Dendritic cell treated with granulocyte-macrophage colony-stimulating factor and Interleukin-4, amounts not matched to agents 40 ng/mL and 50 ng/mL, for 4 days (primary cell): ENCODE results near the gene PRKG1.

Experiments used
- H3K27ac Mint-ChIP-seq: one replicate; pipeline ENCODE4 v1.8.0; 2022; ENCODE audit warnings: mild to moderate bottlenecking, mixed read lengths
- H3K27me3 Mint-ChIP-seq: one replicate; pipeline ENCODE4 v1.8.0; 2022; ENCODE audit warnings: mild to moderate bottlenecking, mixed read lengths
- H3K36me3 Mint-ChIP-seq: one replicate; pipeline ENCODE4 v1.8.0; 2022; ENCODE audit warnings: low read depth, mixed read lengths
- H3K4me1 Mint-ChIP-seq: one replicate; pipeline ENCODE4 v1.8.0; 2022; ENCODE audit warnings: low read depth, mixed read lengths
- H3K4me3 Mint-ChIP-seq: one replicate; pipeline ENCODE4 v1.8.0; 2022; ENCODE audit warnings: mild to moderate bottlenecking, moderate library complexity, mixed read lengths
- H3K9me3 Mint-ChIP-seq: one replicate; pipeline ENCODE4 v1.8.0; 2022; ENCODE audit warnings: mixed read lengths
- intact Hi-C: fragments of 100-400 bp; cut with micrococcal nuclease; formaldehyde crosslinking; loops from one replicate; pipeline ENCODE4 v1.15.0; 2022

PRKG1 gene

DNA sequence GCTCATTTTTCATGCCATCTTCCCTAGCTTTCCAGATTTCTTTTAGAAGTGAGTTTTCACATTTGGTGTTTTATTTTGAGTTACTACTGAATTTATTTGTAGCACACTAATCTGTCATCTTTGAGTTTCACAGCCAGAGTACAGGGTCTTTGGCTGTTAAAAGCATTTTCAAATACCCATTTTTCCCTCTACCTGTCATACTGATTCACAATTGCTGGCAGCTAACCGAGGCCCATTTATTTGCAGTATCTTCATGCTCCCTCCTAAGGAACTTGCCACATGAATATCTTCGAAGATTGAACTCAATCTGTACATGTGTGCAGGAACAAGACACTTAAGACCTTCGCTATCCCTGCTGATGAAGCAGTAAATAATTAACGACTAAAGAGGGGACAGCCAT lies 1194.9 kb downstream of the PRKG1 start:
- no peaks in the 10 kb centered on the region for H3K4me1 Mint-ChIP-seq
- H3K27ac Mint-ChIP-seq, result no peak overlapping the region
- H3K9me3 Mint-ChIP-seq, result no peaks in the 10 kb centered on the region
- no peaks in the 10 kb centered on the region for H3K36me3 Mint-ChIP-seq
- H3K4me3 Mint-ChIP-seq, result no peak overlapping the region
- no peaks in the 10 kb centered on the region for H3K27me3 Mint-ChIP-seq
- intact Hi-C loops, result no loop called here

DNA sequence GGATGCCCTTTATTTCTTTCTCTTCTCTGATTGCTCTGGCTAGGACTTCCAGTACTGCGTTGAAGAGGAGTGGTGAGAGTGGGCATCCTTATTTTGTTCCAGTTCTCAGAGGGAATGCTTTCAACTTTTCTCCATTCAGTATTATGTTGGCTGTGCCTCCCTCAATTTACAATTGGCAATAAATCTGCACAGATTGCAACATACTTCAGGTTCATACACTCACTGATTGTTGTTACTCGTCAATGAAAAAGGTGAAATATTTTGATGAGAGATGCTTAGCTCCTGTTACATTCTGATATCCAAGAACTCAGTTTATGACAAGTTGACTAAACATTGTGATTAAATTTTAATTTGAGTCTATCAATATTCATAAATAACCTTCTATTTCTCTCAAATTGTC lies 1201.9 kb downstream of the PRKG1 start:
- no peak overlapping the region for H3K4me3 Mint-ChIP-seq
- H3K27ac Mint-ChIP-seq, result no peak overlapping the region
- no peaks in the 10 kb centered on the region for H3K36me3 Mint-ChIP-seq
- no peaks in the 10 kb centered on the region for H3K4me1 Mint-ChIP-seq
- intact Hi-C loops, result no loop called here
- H3K9me3 Mint-ChIP-seq, result peaks cover 5% of the 10 kb centered on the region
- no peaks in the 10 kb centered on the region for H3K27me3 Mint-ChIP-seq

DNA sequence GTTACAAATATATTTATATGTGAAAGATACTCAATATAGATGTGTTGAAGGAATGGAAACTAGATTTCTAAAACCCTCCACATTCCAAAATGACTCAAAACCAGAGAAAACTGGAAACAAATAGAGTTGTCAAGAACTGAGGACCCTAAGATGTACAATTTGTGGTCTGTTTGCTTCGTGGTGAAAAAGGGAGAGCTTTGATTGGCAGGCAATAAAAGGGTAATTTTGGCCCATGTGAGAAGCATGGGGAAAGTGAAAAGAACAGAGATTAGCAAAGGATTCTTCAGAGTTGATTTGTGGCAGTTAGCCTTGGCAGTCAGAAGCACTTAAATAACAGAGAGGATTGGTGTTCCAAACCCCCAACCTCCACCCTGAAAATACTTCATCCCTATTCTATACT lies 1202.7 kb downstream of the PRKG1 start:
- no peak overlapping the region for H3K27ac Mint-ChIP-seq
- peaks cover 5% of the 10 kb centered on the region for H3K9me3 Mint-ChIP-seq
- no peaks in the 10 kb centered on the region for H3K4me1 Mint-ChIP-seq
- intact Hi-C loops, result no loop called here
- no peak overlapping the region for H3K4me3 Mint-ChIP-seq
- H3K27me3 Mint-ChIP-seq, result no peaks in the 10 kb centered on the region
- H3K36me3 Mint-ChIP-seq, result no peaks in the 10 kb centered on the region

DNA sequence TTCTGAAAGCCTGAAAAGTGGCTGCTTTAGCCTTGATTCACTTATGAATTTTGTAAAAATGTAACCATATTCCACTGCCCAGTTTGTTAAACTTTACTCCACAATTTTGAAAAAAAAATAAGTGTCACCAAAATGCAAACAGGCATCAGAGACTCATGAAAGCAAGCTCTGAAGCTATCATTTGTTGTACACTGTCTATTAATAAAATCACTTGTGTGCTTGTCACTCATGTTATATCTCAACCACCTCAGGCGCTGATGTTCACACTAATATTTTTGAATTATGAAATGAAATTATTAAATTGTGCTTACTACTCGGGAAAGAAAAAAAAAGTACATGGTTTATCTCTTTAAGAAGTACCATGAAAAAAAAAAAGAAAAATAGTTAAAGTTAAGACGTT lies 1205.3 kb downstream of the PRKG1 start:
- H3K4me1 Mint-ChIP-seq, result no peaks in the 10 kb centered on the region
- H3K27ac Mint-ChIP-seq, result no peak overlapping the region
- peaks cover 5% of the 10 kb centered on the region for H3K9me3 Mint-ChIP-seq
- intact Hi-C loops, result no loop called here
- H3K4me3 Mint-ChIP-seq, result no peak overlapping the region
- no peaks in the 10 kb centered on the region for H3K36me3 Mint-ChIP-seq
- no peaks in the 10 kb centered on the region for H3K27me3 Mint-ChIP-seq

DNA sequence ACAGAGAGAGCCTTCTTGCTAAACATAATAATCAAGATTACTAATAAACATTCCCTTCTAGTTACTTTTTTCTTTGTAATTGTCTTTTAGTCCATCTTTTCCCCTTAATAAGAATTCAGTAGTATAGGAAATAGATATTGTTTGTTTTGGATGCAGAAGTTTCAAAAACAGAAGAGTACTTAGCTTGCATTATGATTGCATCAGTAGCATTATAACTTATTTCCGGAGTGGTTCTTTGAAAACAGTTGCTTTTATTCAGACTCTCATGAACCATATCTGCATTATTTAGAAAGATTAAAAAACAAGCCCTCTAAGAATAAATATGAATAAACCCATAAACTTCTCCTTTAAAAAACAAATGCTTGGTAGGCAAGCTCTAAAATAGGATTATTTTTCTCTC lies 1205.8 kb downstream of the PRKG1 start:
- H3K4me3 Mint-ChIP-seq, result no peak overlapping the region
- no peak overlapping the region for H3K27ac Mint-ChIP-seq
- peaks cover 5% of the 10 kb centered on the region for H3K9me3 Mint-ChIP-seq
- no peaks in the 10 kb centered on the region for H3K27me3 Mint-ChIP-seq
- H3K4me1 Mint-ChIP-seq, result no peaks in the 10 kb centered on the region
- no peaks in the 10 kb centered on the region for H3K36me3 Mint-ChIP-seq
- intact Hi-C loops, result no loop called here

DNA sequence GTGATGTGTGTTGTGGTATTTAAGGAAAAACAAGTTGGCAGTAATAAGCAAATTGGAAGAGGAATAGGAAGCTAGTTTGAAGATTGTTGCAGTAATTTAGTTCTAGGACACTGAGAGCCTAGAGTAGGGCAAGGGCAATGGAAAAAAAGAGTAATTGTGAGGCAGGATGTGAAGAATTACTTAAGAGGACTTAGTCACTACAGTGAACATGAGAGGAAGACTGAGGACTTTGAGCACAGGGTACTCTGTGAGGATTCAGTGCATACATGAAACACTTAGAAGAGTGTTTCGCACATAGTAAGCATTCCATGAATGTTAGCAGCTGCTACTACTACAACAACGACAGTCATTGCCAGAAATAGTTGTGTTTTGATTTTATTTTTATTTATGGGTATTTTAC lies 1208.9 kb downstream of the PRKG1 start:
- Mint-ChIP-seq H3K36me3 (no peaks in the 10 kb centered on the region), H3K4me3 (no peak overlapping the region), H3K4me1 (no peaks in the 10 kb centered on the region)

DNA sequence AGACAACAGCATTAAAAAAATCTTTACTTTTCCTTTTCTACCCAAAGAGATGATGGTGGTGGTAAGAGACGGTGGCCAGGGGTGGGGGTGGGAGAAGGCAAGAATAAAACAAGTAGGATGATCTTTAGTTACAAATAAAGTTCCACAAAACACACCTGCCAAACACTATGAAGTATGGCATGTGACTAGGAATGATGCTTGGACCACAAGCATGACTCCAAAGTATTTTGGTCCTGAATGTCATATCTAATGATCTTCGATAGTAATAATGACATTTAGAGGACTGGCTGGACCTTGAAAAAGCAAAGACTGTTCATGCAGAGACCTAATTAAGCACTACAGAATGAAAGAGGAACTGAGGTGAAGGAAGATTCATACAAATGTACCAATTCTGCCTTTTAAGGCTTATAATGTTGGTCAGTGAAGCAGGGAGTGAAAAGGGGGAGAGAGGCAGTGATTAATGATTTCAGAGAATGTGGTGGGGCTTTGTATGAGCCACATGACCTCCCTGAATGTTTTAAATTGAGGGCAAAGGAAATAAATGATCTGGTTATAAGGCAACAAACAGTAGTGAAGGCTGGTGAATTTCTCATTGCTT lies 1210.2 kb downstream of the PRKG1 start:
- H3K4me3 Mint-ChIP-seq, result no peak overlapping the region
- no peaks in the 10 kb centered on the region for H3K36me3 Mint-ChIP-seq
- no peaks in the 10 kb centered on the region for H3K9me3 Mint-ChIP-seq

More for the DNA sequence above, 1208.9 kb downstream of the PRKG1 start:
- Mint-ChIP-seq H3K27ac (no peak overlapping the region), H3K27me3 (no peaks in the 10 kb centered on the region), H3K9me3 (no peaks in the 10 kb centered on the region)
- intact Hi-C loops, result no loop called here

DNA sequence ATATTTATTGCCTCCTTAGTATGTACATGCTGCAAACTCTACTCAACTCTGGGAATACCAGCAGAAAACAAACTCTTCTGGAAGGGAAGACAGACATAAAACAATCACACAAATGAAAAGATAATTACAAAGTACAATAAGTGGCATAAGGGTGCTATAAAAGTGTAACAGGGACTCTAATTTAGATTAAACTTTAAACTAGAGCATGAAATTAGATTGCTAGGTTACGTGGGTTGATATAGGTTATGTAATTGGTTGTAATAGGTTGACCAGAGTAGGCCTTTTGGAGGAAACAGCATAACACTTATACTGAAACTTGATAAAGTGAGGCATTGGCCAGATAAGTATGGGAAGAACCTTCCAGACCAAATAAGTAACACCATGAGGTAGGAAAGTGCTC lies 1213.6 kb downstream of the PRKG1 start:
- no peaks in the 10 kb centered on the region for H3K4me1 Mint-ChIP-seq

More for the DNA sequence above, 1210.2 kb downstream of the PRKG1 start:
- intact Hi-C loops, result no loop called here
- H3K27ac Mint-ChIP-seq, result no peak overlapping the region
- H3K4me1 Mint-ChIP-seq, result no peaks in the 10 kb centered on the region
- no peaks in the 10 kb centered on the region for H3K27me3 Mint-ChIP-seq

DNA sequence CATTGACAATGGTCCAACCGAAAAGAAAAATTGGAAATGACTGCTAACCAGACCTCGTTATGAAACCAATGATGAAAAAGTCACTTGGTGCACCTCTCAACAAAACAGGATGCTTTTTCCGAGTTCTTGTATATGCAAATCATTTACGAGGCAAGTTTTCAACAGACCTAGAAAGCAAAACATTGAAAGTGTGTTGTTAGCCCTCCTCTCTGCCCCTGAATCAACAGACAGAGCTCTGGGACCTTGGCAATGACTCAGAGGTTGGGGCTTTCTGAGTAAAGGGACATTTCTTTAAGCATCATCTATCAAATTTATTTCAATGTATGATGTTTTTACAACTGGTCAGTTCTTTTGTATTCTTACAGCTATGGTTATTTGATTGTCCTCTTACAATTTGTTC lies 1223.5 kb downstream of the PRKG1 start:
- intact Hi-C loops, result no loop called here
- Mint-ChIP-seq H3K36me3 (no peaks in the 10 kb centered on the region), H3K27me3 (no peaks in the 10 kb centered on the region), H3K27ac (no peak overlapping the region), H3K4me1 (no peaks in the 10 kb centered on the region), H3K9me3 (no peaks in the 10 kb centered on the region), H3K4me3 (no peak overlapping the region)

More for the DNA sequence above, 1213.6 kb downstream of the PRKG1 start:
- no peak overlapping the region for H3K27ac Mint-ChIP-seq
- intact Hi-C loops, result no loop called here
- no peaks in the 10 kb centered on the region for H3K27me3 Mint-ChIP-seq
- H3K4me3 Mint-ChIP-seq, result no peak overlapping the region
- H3K36me3 Mint-ChIP-seq, result no peaks in the 10 kb centered on the region
- H3K9me3 Mint-ChIP-seq, result no peaks in the 10 kb centered on the region

DNA sequence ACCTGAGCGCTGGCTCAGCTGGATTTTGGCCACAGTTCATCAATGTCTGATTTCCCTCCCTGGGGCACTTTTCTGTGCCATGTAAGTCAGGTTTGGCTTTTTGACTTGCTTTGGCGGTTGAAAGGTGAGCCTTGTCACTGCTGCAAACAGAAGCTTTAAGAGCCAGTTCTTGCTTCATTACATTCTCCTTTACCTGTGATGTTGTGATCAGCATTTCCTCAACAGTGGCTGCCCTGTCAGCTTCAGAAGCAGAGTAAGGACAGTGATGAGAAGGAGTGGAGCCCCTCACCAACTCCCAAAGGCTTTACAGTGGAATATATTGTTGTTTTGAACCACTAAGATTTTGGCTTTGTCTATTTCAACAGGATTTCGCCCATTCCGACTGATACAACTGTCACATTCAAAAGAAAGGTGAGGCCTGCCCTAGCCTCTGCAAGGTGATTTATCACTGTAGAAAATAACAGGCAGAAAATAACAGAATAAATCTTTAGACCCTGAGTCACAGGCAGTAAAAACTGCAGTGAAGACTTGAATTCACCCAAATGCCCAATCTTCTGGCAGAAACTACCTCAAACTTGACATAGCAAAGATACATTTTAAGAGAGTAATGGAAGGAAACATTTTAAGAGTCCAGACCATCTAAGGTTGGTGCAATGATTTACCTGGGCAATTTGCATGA lies 1226.5 kb downstream of the PRKG1 start:
- intact Hi-C loops, result no loop called here
- Mint-ChIP-seq H3K36me3 (no peaks in the 10 kb centered on the region), H3K27me3 (no peaks in the 10 kb centered on the region)

DNA sequence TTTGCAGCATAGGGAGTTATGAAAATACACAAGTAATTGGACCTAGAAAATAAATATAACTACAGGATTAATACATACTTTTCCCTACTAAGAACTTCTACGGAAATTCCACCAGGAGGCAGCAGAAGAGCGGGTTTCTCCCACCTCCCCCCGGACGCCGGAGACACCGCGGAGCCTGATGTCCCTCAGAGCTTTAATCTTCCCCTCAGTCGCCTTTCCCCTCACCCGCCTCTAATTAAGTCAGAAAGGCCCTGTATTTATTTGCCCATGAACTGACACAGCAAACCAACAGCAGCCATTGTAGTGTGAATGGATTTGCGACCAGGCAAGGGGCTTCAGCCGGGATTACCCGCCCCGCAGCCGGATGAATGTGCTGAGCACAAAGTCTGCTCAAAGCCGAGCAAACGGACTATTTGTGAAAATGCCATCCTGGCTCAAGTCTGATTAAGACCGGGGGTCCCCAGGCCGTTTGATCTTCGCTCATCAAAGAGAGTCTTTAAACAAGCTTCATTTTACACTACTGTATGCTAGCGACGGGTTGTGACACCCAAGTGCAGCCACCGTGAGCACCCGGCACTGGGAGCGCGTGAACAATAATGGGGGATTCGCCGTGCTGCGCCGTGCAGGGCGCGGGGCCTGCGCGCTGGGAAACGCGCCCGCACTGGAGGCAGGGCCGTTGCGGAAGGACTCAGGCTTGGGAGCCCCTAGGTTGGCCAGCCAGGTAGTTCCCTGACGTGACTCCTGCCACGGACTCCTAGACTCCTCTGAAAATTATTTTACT lies 1234.2 kb downstream of the PRKG1 start:
- intact Hi-C loops, result loop anchor here (1.0 to 5.0 kb wide), 2 partner anchors 181 to 259 kb away; no protein-coding TSS in a partner anchor
- Mint-ChIP-seq H3K4me3 (peak overlapping the region; percentile 56), H3K9me3 (no peaks in the 10 kb centered on the region), H3K27me3 (peaks cover 41% of the 10 kb centered on the region), H3K36me3 (no peaks in the 10 kb centered on the region), H3K4me1 (peaks cover 15% of the 10 kb centered on the region), H3K27ac (no peak overlapping the region)

More for the DNA sequence above, 1226.5 kb downstream of the PRKG1 start:
- Mint-ChIP-seq H3K4me3 (no peak overlapping the region), H3K4me1 (no peaks in the 10 kb centered on the region), H3K9me3 (no peaks in the 10 kb centered on the region), H3K27ac (no peak overlapping the region)

DNA sequence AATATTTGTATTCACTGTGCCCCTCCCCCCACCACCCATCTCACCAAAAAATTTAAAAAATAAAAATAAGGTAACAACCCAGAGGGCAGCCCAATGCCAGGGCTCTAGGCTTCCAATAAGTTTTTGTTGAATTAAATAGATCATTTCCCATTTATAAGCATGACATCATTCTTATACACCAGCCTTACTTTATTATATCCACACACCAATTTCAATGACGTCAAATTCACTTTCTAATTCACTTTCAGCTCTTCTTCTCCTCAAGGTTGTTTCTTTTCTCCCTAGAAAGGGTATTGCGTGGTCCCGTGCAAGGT lies 1238.6 kb downstream of the PRKG1 start:
- H3K4me3 Mint-ChIP-seq, result no peak overlapping the region
- peaks cover 28% of the 10 kb centered on the region for H3K4me1 Mint-ChIP-seq
- peaks cover 69% of the 10 kb centered on the region for H3K27me3 Mint-ChIP-seq
- no peaks in the 10 kb centered on the region for H3K9me3 Mint-ChIP-seq
- H3K27ac Mint-ChIP-seq, result no peak overlapping the region
- intact Hi-C loops, result no loop called here
- H3K36me3 Mint-ChIP-seq, result no peaks in the 10 kb centered on the region

DNA sequence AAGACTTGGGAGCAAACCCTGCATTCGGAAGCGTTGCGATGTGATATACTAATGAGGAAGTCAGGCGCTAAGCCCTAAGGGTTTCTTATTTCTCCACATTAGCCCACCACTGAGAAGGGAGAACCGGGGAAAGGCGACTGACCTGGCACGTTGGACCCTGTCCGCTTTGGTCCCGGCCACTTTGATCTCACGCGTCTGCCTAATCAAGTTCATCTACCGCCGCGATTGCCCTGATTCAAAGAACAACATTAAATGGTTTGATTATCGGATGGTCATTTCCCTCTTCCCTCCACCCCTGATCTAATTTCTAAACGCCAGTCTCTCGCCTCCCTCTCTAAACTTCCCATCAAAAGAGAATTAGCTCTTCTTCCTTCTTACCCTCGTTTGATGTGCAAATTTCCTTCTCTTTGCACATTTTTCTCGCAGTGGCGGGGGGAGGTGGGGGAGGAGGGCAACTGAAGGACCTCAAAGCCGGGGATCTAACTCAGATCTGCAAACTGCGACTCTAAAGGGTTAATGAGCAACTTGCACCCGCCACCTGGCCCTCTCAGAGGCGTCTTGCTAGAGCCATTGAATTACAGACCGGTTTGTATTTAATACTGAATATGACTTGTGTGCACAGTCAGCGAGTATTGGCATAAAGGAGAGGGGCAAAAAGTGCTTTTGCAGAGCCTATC lies 1239.1 kb downstream of the PRKG1 start:
- Mint-ChIP-seq H3K27ac (no peak overlapping the region), H3K4me3 (no peak overlapping the region), H3K36me3 (no peaks in the 10 kb centered on the region), H3K9me3 (no peaks in the 10 kb centered on the region), H3K4me1 (peaks cover 25% of the 10 kb centered on the region), H3K27me3 (peaks cover 66% of the 10 kb centered on the region)
- intact Hi-C loops, result no loop called here
